ENCODE measurements around the gene PIGQ. TPM values are rescaled to one million over a fixed set of nuclear protein-coding genes. Genes with fewer than 3 reads are reported as not detected.

Gene PIGQ
- total and polyA plus RNA-seq, 8 donors = 14.3 to 217 (median 48.2) TPM

GRCh38 chr16:535446-536405, 34.0 kb upstream of the PIGQ start:
- Histone ChIP-seq H3K4me1 (peaks cover 29 to 51% (median 44%) of the 10 kb centered on the region in 4 donors), H3K9me3 (no peaks in the 10 kb centered on the region), H3K27ac (peak overlapping the region; percentile 66 to 86 (median 74)), H3K27me3 (no peaks in the 10 kb centered on the region), H3K36me3 (peaks cover 16 to 72% (median 48%) of the 10 kb centered on the region in 4 donors), H3K4me3 (no peak overlapping the region)
- DNase-seq = peak; percentile 81 to 94
- intact Hi-C loops (cut with DNase I; ENCODE audit: low total_unique reads) = no loop called here
- WGBS, 5 donors = 55 to 93% (median 63%) methylated on average over 6 to 39 of the region's 39 CpGs
- TF ChIP-seq EP300 (IDR thresholded peaks at IDR 0.05) = no peak

GRCh38 chr16:536746-537145, 33.0 kb upstream of the PIGQ start:
- H3K9me3 ChIP-seq = no peaks in the 10 kb centered on the region
- no peak overlapping the region for H3K27ac ChIP-seq
- DNase-seq = no peak
- H3K4me1 ChIP-seq = peaks cover 29 to 41% (median 38%) of the 10 kb centered on the region in 4 donors
- intact Hi-C loops (cut with DNase I; ENCODE audit: low total_unique reads) = no loop called here
- WGBS, 5 donors = 87 to 95% (median 90%) methylated on average over 7 to 17 of the region's 17 CpGs
- no peak overlapping the region for H3K4me3 ChIP-seq
- H3K27me3 ChIP-seq = no peaks in the 10 kb centered on the region
- H3K36me3 ChIP-seq = peaks cover 16 to 78% (median 56%) of the 10 kb centered on the region in 4 donors
- no peak for TF ChIP-seq POLR2AphosphoS5 (IDR thresholded peaks at IDR 0.05)
- TF ChIP-seq POLR2A (IDR thresholded peaks at IDR 0.05) = no peak
- TF ChIP-seq CTCF (IDR thresholded peaks at IDR 0.05) = no peak
- no peak for TF ChIP-seq EP300 (IDR thresholded peaks at IDR 0.05)

GRCh38 chr16:537415-538335, 32.1 kb upstream of the PIGQ start:
- Histone ChIP-seq H3K36me3 (peaks cover 16 to 85% (median 58%) of the 10 kb centered on the region in 4 donors), H3K4me1 (peaks cover 29 to 43% (median 36%) of the 10 kb centered on the region in 4 donors)
- 93 to 98% (median 94%) methylated on average over 38 to 60 of the region's 60 CpGs for WGBS, 5 donors

GRCh38 chr16:539901-540530, 29.8 kb upstream of the PIGQ start:
- Histone ChIP-seq H3K27ac (no peak overlapping the region), H3K36me3 (peaks cover 16 to 88% (median 58%) of the 10 kb centered on the region in 4 donors), H3K27me3 (no peaks in the 10 kb centered on the region), H3K4me3 (no peak overlapping the region), H3K9me3 (no peaks in the 10 kb centered on the region), H3K4me1 (peaks cover 10 to 35% (median 24%) of the 10 kb centered on the region in 4 donors)
- DNase-seq = no peak
- no peak for TF ChIP-seq CTCF (IDR thresholded peaks at IDR 0.05)
- no peak for TF ChIP-seq POLR2AphosphoS5 (IDR thresholded peaks at IDR 0.05)
- no peak for TF ChIP-seq POLR2A (IDR thresholded peaks at IDR 0.05)
- TF ChIP-seq EP300 (IDR thresholded peaks at IDR 0.05) = no peak
- 87 to 95% (median 91%) methylated on average over 19 to 34 of the region's 34 CpGs for WGBS, 5 donors
- intact Hi-C loops (cut with DNase I; ENCODE audit: low total_unique reads) = no loop called here

More at GRCh38 chr16:537415-538335, 32.1 kb upstream of the PIGQ start:
- no peaks in the 10 kb centered on the region for H3K9me3 ChIP-seq
- TF ChIP-seq POLR2AphosphoS5 (IDR thresholded peaks at IDR 0.05) (no peak), CTCF (IDR thresholded peaks at IDR 0.05) (no peak), EP300 (IDR thresholded peaks at IDR 0.05) (no peak), POLR2A (IDR thresholded peaks at IDR 0.05) (no peak)
- no peak overlapping the region for H3K27ac ChIP-seq
- intact Hi-C loops (cut with DNase I; ENCODE audit: low total_unique reads) = no loop called here
- H3K4me3 ChIP-seq = no peak overlapping the region
- no peaks in the 10 kb centered on the region for H3K27me3 ChIP-seq
- DNase-seq = no peak
